Measurements from ENCODE around the gene ZNF224.
A peak's percentile ranks its signal among the peaks of the same experiment; 100 is the strongest.

The ZNF224 gene

DNA sequence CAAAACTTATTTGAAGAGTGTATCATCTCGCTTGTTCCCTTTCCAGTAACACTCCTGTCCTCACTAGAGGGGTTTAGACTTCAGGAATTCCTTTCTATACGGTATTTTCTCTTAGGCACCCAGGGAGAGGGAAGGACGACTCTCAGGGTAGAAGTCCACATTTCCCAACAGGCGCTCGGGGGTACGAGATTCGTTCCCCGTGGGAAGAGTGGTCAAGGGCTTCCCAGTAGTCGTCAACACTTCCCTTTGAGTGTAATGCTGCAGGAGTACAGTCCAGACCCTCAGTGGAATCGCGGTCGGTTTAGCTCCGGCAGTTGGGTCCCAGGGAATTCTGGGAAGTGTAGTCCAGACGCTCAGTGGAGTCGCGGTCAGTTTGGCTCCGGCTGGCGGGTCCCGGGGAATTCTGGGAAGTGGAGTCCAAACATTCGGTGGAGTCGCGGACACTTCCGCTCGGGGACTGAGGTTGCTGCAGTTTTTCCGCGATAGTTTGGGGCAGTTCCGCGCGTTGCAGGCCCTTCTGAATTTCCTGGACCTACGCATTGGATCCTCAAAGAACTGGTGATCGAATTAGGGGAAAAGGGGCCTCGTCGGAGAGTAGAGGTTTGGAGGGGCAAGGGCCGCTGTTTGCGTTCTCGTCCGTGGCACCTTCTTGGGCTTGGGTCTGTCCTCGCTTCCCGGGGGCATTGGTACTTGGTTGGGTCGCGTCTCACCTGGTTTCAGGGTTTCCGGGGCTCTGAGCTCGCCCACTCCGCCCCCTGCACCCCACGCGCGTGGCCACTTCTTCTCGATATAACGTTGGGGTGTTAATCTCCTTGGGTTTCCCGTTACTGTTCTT, at the start of gene ZNF224:
Gene ZNF224 (plus strand): TSS at position 431 of the 835 bp plus-strand sequence. CDS start 3,513 bp downstream, outside the sequence.
- peak within 1 kb of the TSS; percentile 94 for H3K4me3 ChIP-seq (ENCODE audit: low read depth, low read length)

- H3K4me3 ChIP-seq (ENCODE audit: low read depth, low read length), result peak overlapping the region; percentile 84
These were observed 43.2 kb upstream of the ZNF224 start for GRCh38 chr19:44050740-44051649.

DNA sequence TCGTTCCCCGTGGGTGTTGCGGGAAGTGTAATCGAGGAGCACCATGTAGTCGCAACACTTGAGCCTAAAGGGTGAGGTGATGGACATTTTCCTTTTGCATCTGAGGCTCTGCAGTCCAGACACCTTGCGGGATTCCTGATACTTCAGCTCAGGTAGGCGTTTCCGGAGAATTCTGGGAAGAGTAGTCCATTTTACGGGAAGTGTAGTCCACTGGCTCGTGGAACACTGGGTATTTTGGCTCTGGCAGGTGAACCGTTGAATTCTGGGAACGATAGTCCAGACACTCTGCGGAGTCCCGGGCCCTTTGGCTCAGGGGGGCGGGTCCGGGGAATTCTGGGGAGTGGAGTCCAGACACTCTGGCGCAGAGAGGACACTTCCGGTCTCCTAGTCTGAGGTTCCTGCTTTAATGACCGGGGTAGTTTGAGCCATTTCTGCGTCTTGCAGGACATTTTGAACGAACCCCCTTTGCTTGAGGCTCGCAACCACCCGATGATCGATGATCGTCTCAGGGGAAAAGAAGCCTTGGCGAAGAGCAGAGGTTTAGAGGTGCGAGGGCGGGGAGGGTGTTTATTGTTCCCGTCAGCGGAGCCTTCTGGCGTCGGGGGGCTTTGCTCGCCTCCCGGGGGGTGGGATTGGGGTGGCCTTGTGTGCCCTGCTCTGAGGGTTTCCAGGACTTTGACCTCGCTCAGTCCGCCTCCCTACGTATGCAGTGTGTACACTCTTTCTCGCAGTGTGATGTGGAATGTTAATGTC, 42.3 kb upstream of the ZNF224 start, which contains the start of gene ZNF223:
Gene ZNF223 (plus strand): TSS at position 387 of the 753 bp plus-strand sequence. CDS start 3,141 bp downstream, outside the sequence.
- peak within 1 kb of the TSS; percentile 84 for H3K4me3 ChIP-seq (ENCODE audit: low read depth, low read length)

- H3K4me3 ChIP-seq (ENCODE audit: low read depth, low read length), result no peak overlapping the region
These were observed 38.3 kb upstream of the ZNF224 start for GRCh38 chr19:44055870-44056269.

DNA sequence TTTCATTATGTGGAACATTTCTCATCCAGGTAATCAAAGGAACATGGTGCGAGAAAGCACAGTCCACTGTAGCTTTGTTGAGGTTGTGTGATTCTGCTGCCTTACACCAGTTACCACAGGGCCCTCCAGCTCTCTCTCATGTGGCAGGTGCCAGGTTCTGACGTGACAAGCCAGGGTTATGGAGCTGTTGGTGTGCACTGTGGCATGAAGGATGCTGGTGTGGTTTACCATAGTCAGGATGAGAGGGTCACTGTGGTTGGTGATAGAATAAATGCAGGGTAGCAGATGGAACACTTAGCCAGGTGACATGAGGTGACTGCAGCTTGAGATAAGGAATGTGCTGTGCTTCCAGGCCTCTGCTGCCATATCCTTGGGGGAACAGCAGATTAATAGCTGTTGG, 34.9 kb upstream of the ZNF224 start:
- no peak overlapping the region for H3K4me3 ChIP-seq (ENCODE audit: low read depth, low read length)

DNA sequence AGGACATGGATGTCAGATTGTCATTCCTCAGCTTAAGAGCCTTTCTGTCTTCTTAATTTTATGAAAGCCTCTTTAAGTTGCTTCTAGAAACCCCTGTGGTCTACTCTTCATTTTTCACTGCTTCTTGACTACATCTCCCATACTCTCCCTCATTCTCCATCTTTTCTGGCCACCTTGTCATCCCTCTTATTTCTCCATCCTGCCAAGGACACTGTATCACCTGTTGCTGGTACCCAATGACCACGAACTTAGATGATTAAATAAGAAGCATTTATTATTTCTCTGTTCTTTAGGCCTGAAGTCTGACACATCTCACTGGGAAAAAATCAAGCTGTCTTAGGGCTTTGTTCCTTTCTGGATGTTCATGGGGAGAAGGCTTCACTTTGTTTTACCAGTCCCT, 33.1 kb upstream of the ZNF224 start:
- H3K4me3 ChIP-seq (ENCODE audit: low read depth, low read length), result no peak overlapping the region

DNA sequence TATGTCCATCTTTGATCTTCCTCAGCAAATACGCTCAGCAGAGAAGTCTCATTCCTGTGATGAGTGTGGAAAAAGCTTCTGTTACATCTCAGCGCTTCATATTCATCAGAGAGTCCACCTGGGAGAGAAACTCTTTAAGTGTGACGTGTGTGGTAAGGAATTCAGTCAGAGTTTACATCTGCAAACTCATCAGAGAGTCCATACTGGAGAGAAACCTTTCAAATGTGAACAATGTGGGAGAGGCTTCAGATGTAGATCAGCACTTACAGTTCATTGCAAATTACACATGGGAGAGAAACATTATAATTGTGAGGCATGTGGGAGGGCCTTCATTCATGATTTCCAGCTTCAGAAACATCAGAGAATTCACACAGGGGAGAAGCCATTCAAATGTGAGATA, 27.9 kb upstream of the ZNF224 start:
- H3K4me3 ChIP-seq (ENCODE audit: low read depth, low read length), result no peak overlapping the region

DNA sequence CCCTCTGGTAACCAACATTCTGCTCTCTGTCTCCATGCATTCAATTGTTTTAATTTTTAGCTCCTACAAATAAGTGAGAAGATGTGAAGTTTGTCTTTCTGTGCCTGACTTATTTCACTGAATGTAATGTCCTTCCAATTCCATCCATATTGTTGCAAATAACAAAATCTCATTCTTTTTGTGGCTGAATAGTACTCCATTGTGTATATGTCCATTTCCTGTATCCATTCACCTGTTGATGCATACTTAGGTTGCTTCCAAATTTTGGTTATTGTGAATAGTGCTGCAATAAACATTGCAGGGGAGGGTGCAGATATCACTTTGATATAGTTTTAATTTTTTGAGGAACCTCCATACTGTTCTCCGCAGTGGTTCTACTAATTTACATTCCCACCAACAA, 24.7 kb upstream of the ZNF224 start:
- no peak overlapping the region for H3K4me3 ChIP-seq (ENCODE audit: low read depth, low read length)

- H3K4me3 ChIP-seq (ENCODE audit: low read depth, low read length), result peak within 1 kb of the TSS; percentile 91
These were observed 22.2 kb upstream of the ZNF224 start, which contains the start of gene ZNF284 for GRCh38 chr19:44071824-44072542. TSS of gene ZNF284 (plus strand) at chr19:44072159. CDS start at chr19:44076390, 4,231 bp downstream.

GRCh38 chr19:44072543-44073401, 21.4 kb upstream of the ZNF224 start:
- H3K4me3 ChIP-seq (ENCODE audit: low read depth, low read length), result peak overlapping the region; percentile 91

- no peak overlapping the region for H3K4me3 ChIP-seq (ENCODE audit: low read depth, low read length)
These were observed 17.8 kb upstream of the ZNF224 start for GRCh38 chr19:44076325-44076724.

DNA sequence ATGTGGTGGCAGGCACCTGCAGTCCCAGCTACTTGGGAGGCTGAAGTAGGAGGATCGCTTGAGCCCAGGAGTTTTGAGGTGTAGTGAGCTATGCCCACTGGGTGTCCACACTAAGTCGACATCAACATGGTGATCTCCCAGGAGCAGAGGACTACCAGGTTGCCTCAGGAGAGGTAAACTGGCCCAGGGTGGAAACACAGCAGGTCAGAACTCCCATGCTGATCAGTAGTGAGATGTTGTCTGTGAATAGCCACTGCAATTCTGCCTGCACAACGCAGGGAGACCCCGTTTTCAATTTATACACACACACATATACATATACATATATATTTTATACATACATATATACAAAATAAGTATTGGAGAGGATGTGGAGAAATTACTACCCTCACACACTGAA, 2.1 kb upstream of the ZNF224 start:
- H3K4me3 ChIP-seq (ENCODE audit: low read depth, low read length), result no peak overlapping the region

DNA sequence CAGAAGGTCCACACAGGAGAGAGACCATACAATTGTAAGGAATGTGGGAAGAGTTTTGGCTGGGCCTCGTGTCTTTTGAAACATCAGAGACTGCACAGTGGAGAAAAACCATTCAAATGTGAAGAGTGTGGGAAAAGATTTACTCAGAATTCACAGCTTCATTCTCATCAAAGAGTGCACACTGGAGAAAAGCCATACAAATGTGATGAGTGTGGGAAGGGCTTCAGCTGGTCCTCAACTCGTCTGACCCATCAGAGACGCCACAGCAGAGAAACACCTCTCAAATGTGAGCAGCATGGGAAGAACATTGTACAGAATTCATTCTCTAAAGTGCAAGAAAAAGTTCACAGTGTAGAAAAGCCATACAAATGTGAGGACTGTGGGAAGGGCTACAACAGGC, 13.6 kb downstream of the ZNF224 start:
- H3K4me3 ChIP-seq (ENCODE audit: low read depth, low read length), result no peak overlapping the region

DNA sequence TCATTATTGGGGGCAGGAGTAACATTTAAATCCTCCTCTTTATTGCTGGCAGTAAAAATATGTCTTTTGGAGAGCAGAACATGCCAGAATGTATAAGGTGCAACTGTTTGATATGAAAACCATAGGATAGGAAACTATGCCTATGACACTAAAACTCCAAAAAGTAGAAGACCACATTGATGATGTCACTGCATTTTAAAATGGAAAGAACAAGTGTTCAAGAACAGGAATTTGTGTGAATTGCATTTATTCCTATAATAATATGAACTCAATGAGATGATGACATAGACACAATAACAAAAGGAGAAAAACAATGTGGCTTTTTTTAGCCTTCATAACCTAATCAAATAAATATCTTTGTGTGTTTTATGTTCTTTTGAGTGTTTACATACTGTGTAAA, 15.3 kb downstream of the ZNF224 start:
- H3K4me3 ChIP-seq (ENCODE audit: low read depth, low read length), result no peak overlapping the region

DNA sequence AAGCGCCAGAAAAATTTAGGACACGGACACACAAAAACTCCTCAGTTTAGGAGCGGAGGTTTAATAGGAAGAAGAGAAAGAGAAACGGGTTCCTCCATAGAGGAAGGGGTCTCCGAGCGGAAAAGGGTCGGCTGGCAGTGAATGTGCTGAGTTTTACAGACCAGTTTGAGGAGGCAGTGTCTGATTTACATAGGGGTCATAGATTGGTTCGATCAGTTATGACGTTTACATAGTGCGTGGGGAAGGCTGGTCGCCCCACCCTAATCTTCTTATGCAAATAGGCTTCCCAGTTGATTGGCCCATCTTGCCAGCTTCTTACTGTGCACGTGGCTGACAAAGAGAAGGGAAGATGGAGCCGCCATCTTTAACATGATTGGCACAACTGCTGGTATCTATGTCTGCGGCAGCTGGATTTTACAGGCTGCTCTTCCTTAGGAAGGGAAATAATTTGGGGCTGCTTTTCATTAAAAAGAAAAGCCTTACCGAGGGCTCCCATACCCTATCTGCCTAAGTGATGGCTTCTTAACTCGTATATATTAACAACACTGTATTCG, 17.8 kb downstream of the ZNF224 start:
- peak overlapping the region; percentile 97 for H3K4me3 ChIP-seq (ENCODE audit: low read depth, low read length)

DNA sequence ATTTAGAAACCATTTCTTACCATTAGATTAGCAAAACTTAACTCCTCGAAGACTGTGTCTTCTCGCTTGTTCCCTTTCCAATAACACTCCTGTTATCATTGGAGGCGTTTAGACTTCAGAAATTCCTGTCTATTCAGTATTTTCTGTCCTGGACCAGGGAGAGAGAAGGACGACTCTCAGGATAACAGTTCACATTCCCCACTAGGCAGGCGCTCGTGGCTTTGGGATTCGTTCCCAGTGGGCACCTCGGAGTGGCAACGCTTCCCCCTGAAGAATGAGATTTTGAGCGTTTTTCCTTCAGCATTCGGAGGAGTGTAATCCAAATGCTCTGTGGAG, 18.6 kb downstream of the ZNF224 start:
- peak overlapping the region; percentile 97 for H3K4me3 ChIP-seq (ENCODE audit: low read depth, low read length)

- peak within 1 kb of the TSS; percentile 97 for H3K4me3 ChIP-seq (ENCODE audit: low read depth, low read length)
These were observed 19.1 kb downstream of the ZNF224 start, which contains the start of gene ZNF225 for GRCh38 chr19:44113138-44113783. TSS of gene ZNF225 (plus strand) at chr19:44113399. CDS start at chr19:44115828, 2,429 bp downstream.

DNA sequence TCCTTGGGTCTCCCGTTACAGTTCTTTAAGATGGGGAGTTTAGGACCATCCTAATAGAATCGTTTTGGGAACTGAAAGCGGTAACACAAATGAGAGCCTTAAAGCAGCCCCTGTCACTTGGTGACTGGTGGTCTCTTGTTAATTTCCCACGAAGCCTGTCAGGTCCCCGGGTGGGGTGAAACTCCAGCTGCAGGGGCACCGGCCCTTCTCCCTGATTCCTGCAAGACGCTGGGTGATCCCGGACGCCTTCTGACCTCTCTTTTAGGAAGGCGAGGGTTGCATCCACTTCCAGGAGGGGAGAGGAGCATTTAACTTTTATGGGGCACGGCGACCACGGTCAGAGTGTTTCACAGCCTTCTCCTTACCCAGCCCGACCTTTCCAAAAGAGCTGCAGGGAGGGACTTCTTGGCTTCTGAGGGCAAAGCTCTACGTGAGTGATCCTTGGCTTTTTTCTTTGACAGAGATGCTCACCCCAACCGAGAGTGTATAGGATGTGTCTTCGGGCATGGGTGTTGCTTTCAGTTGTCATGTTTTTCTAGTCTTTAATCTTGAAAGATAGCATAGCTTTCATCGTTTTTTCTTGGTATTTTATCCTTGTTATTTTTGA, 19.7 kb downstream of the ZNF224 start:
- H3K4me3 ChIP-seq (ENCODE audit: low read depth, low read length), result peak overlapping the region; percentile 97

Data from iPS-11a (cell line).